PC-9 (cell line): Measurements from ENCODE around the gene MORC2.

ENCODE experiments used
- CTCF ChIP-seq: fragments of 200-600 bp; sonication (generic); conservative IDR thresholded peaks from 2 replicates; pipeline ENCODE4 v1.6.1; 2017; ENCODE audit warnings: mixed run types, antibody characterized with exemption, mild to moderate bottlenecking, moderate library complexity
- EZH2 ChIP-seq: fragments of 200-600 bp; sonication (generic); IDR thresholded peaks from 2 replicates; pipeline ENCODE4 v1.8.0; 2017; ENCODE audit warnings: antibody characterized with exemption, low read depth

GRCh38 chr22:30878516-30879414 is 89.8 kb downstream of the MORC2 start:
- TF ChIP-seq CTCF (no peak), EZH2 (no peak)
